Endothelial cell of umbilical vein (primary cell): ENCODE data around the gene MRPS6. TPM values are rescaled to one million over a fixed set of nuclear protein-coding genes. Genes with fewer than 3 reads are reported as not detected.

Source experiments
- BruUV-seq: library from RNA; stranded (reverse); fragments of 400-500 nt; replicated peaks from 2 replicates; lab custom pipeline; 2021; lab: Mats Ljungman, UMichigan
- CTCF ChIA-PET: fragments of 300-600, 350-600 bp; sonication (Branson Sonifier 250); formaldehyde crosslinking; loops from one replicate; lab custom pipeline; 2021; ENCODE audit warnings: antibody characterized with exemption, inconsistent platforms; lab: Charles Lee
- POLR2A ChIA-PET: fragments of 300-600, 350-600 bp; sonication (Branson Sonifier 250); formaldehyde crosslinking; loops from one replicate; lab custom pipeline; 2021; ENCODE audit warnings: antibody characterized with exemption, inconsistent platforms; lab: Charles Lee
- DNase-seq: peaks from one replicate; pipeline ENCODE4 v3.0.0-alpha.2; 2011; ENCODE audit warnings: low read depth, low spot score
- FAIRE-seq: peaks from 2 replicates; lab custom pipeline; 2011; peaks lifted over from hg19 to GRCh38; lab: Jason Lieb, UNC
- H2AFZ ChIP-seq: 2 replicates; pipeline ENCODE4 v1.6.0; 2012; ENCODE audit warnings: low read depth, low read length, control low read depth, inconsistent platforms
- H3K27ac ChIP-seq: 2 replicates; pipeline ENCODE4 v1.5.1; 2011; ENCODE audit warnings: low read depth, mild to moderate bottlenecking, control low read depth, low read length, moderate library complexity; ENCODE audit not compliant: insufficient read depth
- H3K27me3 ChIP-seq, 2 experiments: 2 replicates each; pipeline versions ENCODE4 v1.6.0 to v1.6.1; 2011; ENCODE audit warnings: low read length in 2 of 2, mixed read lengths in 1 of 2; ENCODE audit not compliant: control insufficient read depth in 2 of 2, insufficient read depth in 2 of 2
- H3K36me3 ChIP-seq, 2 experiments: 2 replicates in 1 of 2; 3 replicates in 1 of 2; pipeline ENCODE4 v1.5.1; 2011; ENCODE audit warnings: low read length in 2 of 2, mild to moderate bottlenecking in 1 of 2, moderate library complexity in 1 of 2; ENCODE audit not compliant: control insufficient read depth in 2 of 2, insufficient read depth in 2 of 2; ENCODE audit errors: extremely low read depth in 1 of 2
- H3K4me1 ChIP-seq: 3 replicates; pipeline ENCODE4 v1.5.1; 2011; ENCODE audit warnings: mild to moderate bottlenecking, low read length; ENCODE audit not compliant: control insufficient read depth, insufficient read depth; ENCODE audit errors: extremely low read depth
- H3K4me2 ChIP-seq: 2 replicates; pipeline ENCODE4 v1.6.1; 2011; ENCODE audit warnings: low read length, control low read depth, mixed read lengths; ENCODE audit not compliant: insufficient read depth
- H3K4me3 ChIP-seq, 3 experiments: fragments of 200-600 bp in 1 of 3; sonication (generic), shearing (Covaris generic) in 1 of 3; replicated peaks in 1 of 3; 2 replicates each; pipeline ENCODE4 v1.5.1; 2011 to 2016; ENCODE audit warnings: control low read depth in 3 of 3, low read length in 3 of 3, mild to moderate bottlenecking in 2 of 3, inconsistent platforms in 1 of 3, low read depth in 1 of 3, moderate library complexity in 1 of 3; ENCODE audit not compliant: insufficient read depth in 1 of 3
- H3K79me2 ChIP-seq: 2 replicates; pipeline ENCODE4 v1.6.0; 2012; ENCODE audit warnings: low read length, inconsistent platforms; ENCODE audit not compliant: control insufficient read depth, insufficient read depth
- H3K9ac ChIP-seq: replicated peaks from 2 replicates; pipeline ENCODE3; 2011; ENCODE audit warnings: low read length, control low read depth; ENCODE audit not compliant: insufficient read depth; ENCODE audit errors: extremely low read depth
- H3K9me1 ChIP-seq: replicated peaks from 3 replicates; pipeline ENCODE4 v1.6.0; 2011; ENCODE audit warnings: mild to moderate bottlenecking, low read length; ENCODE audit not compliant: control insufficient read depth, insufficient read depth; ENCODE audit errors: extremely low read depth
- H3K9me3 ChIP-seq: replicated peaks from 2 replicates; pipeline ENCODE4 v1.5.1; 2012; ENCODE audit warnings: low read length, inconsistent platforms; ENCODE audit not compliant: control insufficient read depth, insufficient read depth
- H4K20me1 ChIP-seq: replicated peaks from 2 replicates; pipeline ENCODE3; 2011; ENCODE audit warnings: mild to moderate bottlenecking, low read length; ENCODE audit not compliant: control insufficient read depth, insufficient read depth; ENCODE audit errors: extremely low read depth
- CTCF ChIP-seq, 2 donors: IDR thresholded peaks; 1 replicate in 1 of 2; 2 replicates in 1 of 2; pipeline ENCODE4 v1.5.1; 2011; ENCODE audit warnings: low read length in 2 of 2, mild to moderate bottlenecking in 2 of 2, moderate library complexity in 2 of 2, control low read depth in 1 of 2, inconsistent platforms in 1 of 2, low read depth in 1 of 2; ENCODE audit not compliant: insufficient read depth in 1 of 2; ENCODE audit errors: extremely low read depth in 1 of 2
- EZH2 ChIP-seq: IDR thresholded peaks from 2 replicates; pipeline ENCODE4 v1.6.1; 2012; ENCODE audit warnings: borderline replicate concordance, low read depth, mild to moderate bottlenecking, moderate library complexity, low read length, inconsistent platforms; ENCODE audit not compliant: severe bottlenecking
- FOS ChIP-seq: IDR thresholded peaks from 2 replicates; pipeline ENCODE4 v1.6.1; 2011; ENCODE audit warnings: mild to moderate bottlenecking, low read length, moderate library complexity, borderline replicate concordance; ENCODE audit not compliant: insufficient read depth
- GATA2 ChIP-seq: IDR thresholded peaks from 2 replicates; pipeline ENCODE4 v1.7.0; 2011; ENCODE audit warnings: low read depth, mild to moderate bottlenecking, moderate library complexity, mixed read lengths, low read length; ENCODE audit not compliant: insufficient read length, insufficient read depth
- JUN ChIP-seq: IDR thresholded peaks from 2 replicates; pipeline ENCODE4 v1.6.1; 2011; ENCODE audit warnings: borderline replicate concordance, low read depth; ENCODE audit not compliant: insufficient read length, insufficient read depth
- MAX ChIP-seq: IDR thresholded peaks from 2 replicates; pipeline ENCODE4 v1.6.1; 2011; ENCODE audit not compliant: insufficient read depth, insufficient read length
- MYC ChIP-seq: IDR thresholded peaks from one replicate; pipeline ENCODE4 v1.6.1; 2011; ENCODE audit warnings: mild to moderate bottlenecking, low read depth, low read length
- POLR2A ChIP-seq: IDR thresholded peaks from 2 replicates; pipeline ENCODE4 v1.6.1; 2012; ENCODE audit warnings: low read depth, mild to moderate bottlenecking, control low read depth, low read length
- POLR2AphosphoS5 ChIP-seq: IDR thresholded peaks from 2 replicates; pipeline ENCODE4 v1.6.1; 2012; ENCODE audit warnings: low read depth, mild to moderate bottlenecking, control low read depth, low read length, moderate library complexity; ENCODE audit not compliant: insufficient read depth
- dilution Hi-C: fragments of 300-500 bp; cut with MboI; formaldehyde crosslinking; loops from one replicate; pipeline ENCODE4 v1.15.0; 2019; ENCODE audit warnings: low sequenced_read_pairs; ENCODE audit not compliant: extremely low pct_ligation_motif_present
- intact Hi-C: fragments of 100-400 bp; cut with micrococcal nuclease; formaldehyde crosslinking; loops from one replicate; pipeline ENCODE4 v1.10.0; 2022
- polyA plus RNA-seq, 4 experiments: library from polyadenylated mRNA; depleted of rRNA in 3 of 4; stranded (reverse) in 3 of 4; unstranded in 1 of 4; fragments of >200 nt; gene quantifications; 2 replicates each; pipeline versions ENCODE4 v1.2.1 to v1.2.3, GENCODE V29; 2011 to 2012; ENCODE audit warnings: missing spikeins in 1 of 4
- total RNA-seq: library from RNA; stranded (reverse); gene quantifications from 2 replicates; pipeline ENCODE4 v1.2.3, GENCODE V29; 2021

MRPS6 gene
- total and polyA plus RNA-seq, 2 donors (not counting 3 experiments of a cell fraction or from before 2014, with no cell fraction given): 19.8 to 37.2 TPM

GRCh38 chr21:34109075-34109474 is 35.7 kb downstream of the MRPS6 start:
- H3K4me1 ChIP-seq: no peaks in the 10 kb centered on the region
- no peaks in the 10 kb centered on the region for H3K79me2 ChIP-seq
- H3K27me3 ChIP-seq: no peaks in the 10 kb centered on the region
- intact Hi-C loops (no loop called here), dilution Hi-C loops (no loop called here)
- H3K36me3 ChIP-seq: no peaks in the 10 kb centered on the region
- H3K4me2 ChIP-seq: no peak overlapping the region
- TF ChIP-seq CTCF (IDR thresholded peaks at IDR 0.05; ENCODE audit: extremely low read depth in 1 of 2, insufficient read depth in 1 of 2, low read depth in 1 of 2, low read length in 2 of 2) (no peak), MYC (no peak), GATA2 (no peak), POLR2A (no peak), POLR2AphosphoS5 (no peak), MAX (no peak), FOS (no peak), EZH2 (no peak), JUN (no peak)
- FAIRE-seq (no peak), DNase-seq (no peak)
- H3K9me3 ChIP-seq: no peaks in the 10 kb centered on the region
- no TSS peak for BruUV-seq
- CTCF ChIA-PET: interaction anchor here (1.2 to 2.0 kb wide), 4 partner anchors 9 to 239 kb away, joined by 3 to 8 read pairs (median 6); no protein-coding TSS in a partner anchor
- no peaks in the 10 kb centered on the region for H4K20me1 ChIP-seq
- H3K27ac ChIP-seq: no peak overlapping the region
- H3K4me3 ChIP-seq: no peak overlapping the region
- no peaks in the 10 kb centered on the region for H3K9me1 ChIP-seq
- no peak overlapping the region for H2AFZ ChIP-seq
- H3K9ac ChIP-seq: no peak overlapping the region
- POLR2A ChIA-PET: no interaction called here
